Loucy (cell line): Measurements from ENCODE around the gene NOC2L.

Experiments used
- CTCF ChIP-seq: fragments of 200-600 bp; sonication (generic); conservative IDR thresholded peaks from 2 replicates; pipeline ENCODE4 v1.5.1; 2014; ENCODE audit warnings: mild to moderate bottlenecking, antibody characterized with exemption, low read length
- EZH2phosphoT487 ChIP-seq: fragments of 200-600 bp; IDR thresholded peaks from 2 replicates; pipeline ENCODE4 v1.6.1; 2018; ENCODE audit warnings: antibody characterized with exemption, mild to moderate bottlenecking, moderate library complexity, borderline replicate concordance

GRCh38 chr1:928825-929661 is 30.0 kb downstream of the NOC2L start:
- TF ChIP-seq CTCF (no peak), EZH2phosphoT487 (no peak)
